ENCODE results near the gene ZNF184. TPM values are rescaled to one million over a fixed set of nuclear protein-coding genes. Genes with fewer than 3 reads are reported as not detected.
A peak's percentile ranks its signal among the peaks of the same experiment; 100 is the strongest.

The ZNF184 gene
- total and polyA plus RNA-seq, 9 of the 15 experiments (the other 6 are each of a cell fraction or from before 2014, with no cell fraction given), result 7.6 to 22.2 (median 12.8) TPM

DNA sequence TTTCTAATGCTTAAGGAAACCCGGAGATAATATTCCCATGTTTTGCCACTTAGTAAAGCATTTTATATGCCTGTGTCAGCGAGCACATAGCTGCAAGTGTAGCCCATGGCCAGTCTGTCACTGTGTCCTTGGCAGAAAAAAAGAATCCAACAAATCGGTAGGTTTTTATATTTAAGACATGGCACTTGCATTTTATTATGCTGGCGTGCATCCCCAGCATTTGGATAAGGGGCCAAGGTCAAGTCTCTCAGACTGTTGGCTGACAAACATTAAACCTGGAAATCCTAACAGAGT lies 1.2 kb upstream of the ZNF184 start:
- H3K27ac ChIP-seq (ENCODE audit: extremely low read depth, low read depth, low read length), result peak overlapping the region; percentile 91; the same call in 2 of the 3 replicates
- ATAC-seq, result no peak
- H2AFZ ChIP-seq (ENCODE audit: low read depth, low read length), result no peak overlapping the region
- peak in 1 of 4 experiments; percentile 40 for DNase-seq (ENCODE audit: extremely low read depth in 1 of 4, low spot score in 3 of 4)
- 0 out of 2 replicates have a peak, but pooled peaks have one; percentile 52 for TF ChIP-seq KAT7 (CRISPR knock-in tag; IDR thresholded peaks at IDR 0.05; ENCODE audit: borderline replicate concordance)
- no peak for TF ChIP-seq ZNF232 (CRISPR knock-in tag; IDR thresholded peaks at IDR 0.05)
- TF ChIP-seq, protein P1, sequence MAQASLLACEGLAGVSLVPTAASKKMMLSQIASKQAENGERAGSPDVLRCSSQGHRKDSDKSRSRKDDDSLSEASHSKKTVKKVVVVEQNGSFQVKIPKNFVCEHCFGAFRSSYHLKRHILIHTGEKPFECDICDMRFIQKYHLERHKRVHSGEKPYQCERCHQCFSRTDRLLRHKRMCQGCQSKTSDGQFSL (CRISPR knock-in tag; IDR thresholded peaks at IDR 0.05), result no peak
- TF ChIP-seq, protein P1 (tag; IDR thresholded peaks at IDR 0.05), result 0 out of 4 replicates have a peak, but pooled peaks of 1 of the 2 experiments have one; percentile 27
- no peak for TF ChIP-seq FOXJ3 (CRISPR knock-in tag; IDR thresholded peaks at IDR 0.05)
- no peak for TF ChIP-seq SRSF7 (optimal IDR thresholded peaks at IDR 0.05; ENCODE audit: low read depth, low read length)
- no peak for TF ChIP-seq ZNF224 (CRISPR knock-in tag; IDR thresholded peaks at IDR 0.05)
- H3K9me3 ChIP-seq (replicated peaks; ENCODE audit: control insufficient read depth, insufficient read depth, low read depth, low read length), result no peaks in the 10 kb centered on the region
- no peaks in the 10 kb centered on the region for H3K27me3 ChIP-seq (ENCODE audit: control insufficient read depth in 2 of 2, insufficient read depth in 2 of 2, low read length in 2 of 2)
- in situ Hi-C loops (cut with MboI) (no loop called here), intact Hi-C loops (cut with micrococcal nuclease) (loop anchor here (10.0 kb wide), 1 partner anchor 919 kb away; no protein-coding TSS in a partner anchor)
- peaks cover 41% of the 10 kb centered on the region for H3K79me2 ChIP-seq (ENCODE audit: control insufficient read depth, insufficient read depth, low read length)
- POLR2A ChIA-PET, result interaction anchor here (1.3 kb wide), 1 partner anchor 260 kb away, joined by 3 read pairs; no protein-coding TSS in a partner anchor
- H3K9me1 ChIP-seq (ENCODE audit: control insufficient read depth, insufficient read depth, low read length), result no peaks in the 10 kb centered on the region
- H4K20me1 ChIP-seq (replicated peaks; ENCODE audit: control insufficient read depth, insufficient read depth, low read length), result no peaks in the 10 kb centered on the region
- 43% methylated on average over 4 of the region's 4 CpGs for WGBS (ENCODE audit: insufficient coverage, low coverage, missing lambda C conversion rate)
- peak overlapping the region; percentile 75 for H3K4me3 ChIP-seq
- H3K9ac ChIP-seq (ENCODE audit: insufficient read depth in 1 of 2, low read depth in 2 of 2, low read length in 2 of 2), result peak overlapping the region; percentile 87 to 90
- H3K4me1 ChIP-seq (replicated peaks in 1 of 2; ENCODE audit: control insufficient read depth in 2 of 2, insufficient read depth in 2 of 2, low read length in 2 of 2), result peaks cover 12% of the 10 kb centered on the region in 2 experiments; a peak in 4 of 5 replicates
- CTCF ChIA-PET (ENCODE audit: low intra/inter-chr PET ratio), result no interaction called here
- no peak for FAIRE-seq
- peak overlapping the region; percentile 93 for H3K4me2 ChIP-seq (ENCODE audit: insufficient read depth, low read length)
- peaks cover 4% of the 10 kb centered on the region; the same call in 2 of the 3 replicates for H3K36me3 ChIP-seq (ENCODE audit: control insufficient read depth, insufficient read depth, low read length)
- BruUV-seq (replicated peaks), result no TSS peak

All from K562 (cell line).